GM19035 (cell line): Measurements from ENCODE around the gene DENND1A.
"Not testable (repeated sequence)": the region's sequence is repeated elsewhere in the genome, so short reads cannot be mapped to it uniquely, and the experiment has no call there.

Experiments used
- ATAC-seq: cut with Tn5 transposase; IDR thresholded peaks from one replicate; pipeline ENCODE4 v1.9.1; 2021; ENCODE audit not compliant: unreplicated experiment

DENND1A gene

GRCh38 chr9:123402981-123403509 is 526.9 kb downstream of the DENND1A start:
- ATAC-seq: no peak

- no peak for ATAC-seq
Measured at GRCh38 chr9:123401879-123402513, 527.9 kb downstream of the DENND1A start.

DNA sequence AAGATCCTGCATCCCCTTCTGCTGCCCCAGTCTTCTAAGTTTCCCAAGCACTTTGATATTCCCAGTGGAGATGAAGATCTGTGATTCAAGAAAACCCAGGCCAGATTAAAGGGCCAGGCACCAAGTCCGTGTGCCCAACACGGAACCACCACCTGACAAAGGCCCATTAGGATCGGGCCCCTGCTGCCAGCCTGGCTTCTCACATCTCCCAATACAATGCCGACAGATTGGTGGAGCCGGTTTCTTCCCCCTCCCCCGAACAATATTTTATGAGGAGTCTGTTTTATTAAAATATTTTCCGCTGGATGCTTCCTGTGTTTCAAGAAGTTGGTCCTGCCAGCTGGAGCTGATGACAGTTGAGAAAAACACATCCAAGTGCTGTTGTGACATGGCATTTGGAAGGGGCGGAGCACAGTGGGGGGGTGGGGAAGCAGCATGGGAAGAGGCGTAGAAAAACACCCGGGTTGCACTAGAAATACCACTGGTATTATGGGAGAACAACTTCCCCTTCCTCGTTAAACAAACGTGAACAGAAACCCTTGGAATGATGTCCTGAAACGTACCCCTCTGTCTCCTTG is 528.9 kb downstream of the DENND1A start:
- no peak for ATAC-seq

DNA sequence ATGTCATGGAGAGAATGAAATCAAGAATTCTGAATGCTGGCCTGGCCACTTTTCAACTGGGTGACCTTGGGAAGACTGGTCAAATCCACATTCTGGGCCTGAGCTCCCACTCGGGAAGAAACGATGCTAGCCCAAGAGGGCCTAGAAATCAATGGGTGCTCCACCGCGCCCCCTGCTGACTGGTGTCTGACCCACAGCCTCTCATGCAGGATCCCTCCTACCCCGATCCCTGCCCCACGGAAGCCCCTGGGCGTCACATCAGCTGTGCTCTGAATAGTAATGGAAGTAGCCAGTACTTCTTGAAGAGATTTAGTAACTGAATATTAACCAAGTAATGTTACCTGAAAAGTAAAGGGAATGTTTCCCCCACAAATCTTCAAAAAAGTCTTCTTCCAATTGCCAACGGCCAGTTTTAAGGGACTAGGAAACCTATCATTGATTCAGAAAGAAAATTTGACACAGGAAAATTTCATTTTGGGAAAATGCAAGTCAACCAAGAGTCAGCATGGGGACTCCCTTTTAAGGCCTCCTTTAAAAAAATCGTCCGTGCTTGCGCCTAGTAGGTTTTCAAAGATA is 530.0 kb downstream of the DENND1A start:
- ATAC-seq: no peak

DNA sequence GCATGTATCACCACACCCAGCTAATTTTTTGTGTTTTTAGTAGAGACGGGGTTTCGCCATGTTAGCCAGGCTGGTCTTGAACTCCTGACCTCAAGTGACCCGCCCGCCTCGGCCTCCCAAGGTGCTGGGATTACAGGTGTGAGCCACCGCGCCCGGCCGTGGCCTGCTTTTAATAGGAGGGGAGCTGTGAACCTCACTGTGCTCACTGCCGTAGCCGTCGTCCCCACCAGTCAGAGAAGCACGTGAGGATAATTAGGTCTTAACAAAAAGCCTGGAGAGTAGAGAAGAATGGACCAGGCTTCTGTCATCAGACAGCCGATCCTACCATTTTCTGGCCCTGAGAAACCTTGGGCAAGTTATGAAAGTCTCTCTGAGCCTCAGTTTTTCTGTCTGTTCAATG is 531.0 kb downstream of the DENND1A start:
- not testable (repeated sequence) for ATAC-seq

- no peak for ATAC-seq
Measured at GRCh38 chr9:123397975-123398374, 532.0 kb downstream of the DENND1A start.

DNA sequence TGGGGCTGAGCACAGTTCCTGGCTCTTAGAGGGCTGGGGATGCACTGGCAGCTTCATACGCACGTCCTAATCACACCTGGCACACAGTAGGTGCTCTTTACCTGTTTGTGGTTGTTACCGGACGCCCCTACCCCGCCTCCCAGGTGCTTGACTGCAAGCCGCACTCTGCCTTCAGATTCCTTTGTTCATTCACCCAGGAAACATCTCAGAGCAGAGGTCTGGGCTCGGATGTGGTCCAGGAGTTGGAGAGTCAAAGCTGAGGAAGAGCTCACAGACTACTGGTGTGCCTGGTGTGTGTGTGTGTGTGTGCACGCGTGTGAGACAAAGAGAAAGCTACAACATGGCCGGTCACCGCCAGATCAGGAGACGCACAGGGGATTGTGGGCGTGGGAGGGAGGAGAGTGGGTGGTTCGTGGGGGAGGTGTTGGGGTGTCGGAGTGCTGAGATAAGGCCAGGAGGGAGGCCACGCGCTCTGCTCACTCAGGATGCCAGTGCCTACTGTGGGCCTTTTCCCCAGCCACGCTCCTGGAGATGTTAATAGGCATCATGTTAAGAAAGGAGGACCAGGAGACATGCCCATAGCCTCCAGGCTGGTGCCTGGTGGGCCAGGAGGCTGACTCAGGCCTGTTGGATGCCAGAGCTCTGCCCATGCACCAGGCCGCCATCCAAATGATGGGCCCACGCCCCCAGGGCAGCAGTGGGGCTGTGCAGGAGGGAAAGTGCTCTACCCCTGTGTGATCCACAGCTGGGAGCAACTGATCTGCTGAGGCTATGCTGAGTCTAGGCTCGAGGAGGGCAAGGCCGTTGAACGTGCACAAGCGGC is 534.0 kb downstream of the DENND1A start:
- ATAC-seq: no peak

- no peak for ATAC-seq
Measured at GRCh38 chr9:123395276-123395688, 534.6 kb downstream of the DENND1A start.

DNA sequence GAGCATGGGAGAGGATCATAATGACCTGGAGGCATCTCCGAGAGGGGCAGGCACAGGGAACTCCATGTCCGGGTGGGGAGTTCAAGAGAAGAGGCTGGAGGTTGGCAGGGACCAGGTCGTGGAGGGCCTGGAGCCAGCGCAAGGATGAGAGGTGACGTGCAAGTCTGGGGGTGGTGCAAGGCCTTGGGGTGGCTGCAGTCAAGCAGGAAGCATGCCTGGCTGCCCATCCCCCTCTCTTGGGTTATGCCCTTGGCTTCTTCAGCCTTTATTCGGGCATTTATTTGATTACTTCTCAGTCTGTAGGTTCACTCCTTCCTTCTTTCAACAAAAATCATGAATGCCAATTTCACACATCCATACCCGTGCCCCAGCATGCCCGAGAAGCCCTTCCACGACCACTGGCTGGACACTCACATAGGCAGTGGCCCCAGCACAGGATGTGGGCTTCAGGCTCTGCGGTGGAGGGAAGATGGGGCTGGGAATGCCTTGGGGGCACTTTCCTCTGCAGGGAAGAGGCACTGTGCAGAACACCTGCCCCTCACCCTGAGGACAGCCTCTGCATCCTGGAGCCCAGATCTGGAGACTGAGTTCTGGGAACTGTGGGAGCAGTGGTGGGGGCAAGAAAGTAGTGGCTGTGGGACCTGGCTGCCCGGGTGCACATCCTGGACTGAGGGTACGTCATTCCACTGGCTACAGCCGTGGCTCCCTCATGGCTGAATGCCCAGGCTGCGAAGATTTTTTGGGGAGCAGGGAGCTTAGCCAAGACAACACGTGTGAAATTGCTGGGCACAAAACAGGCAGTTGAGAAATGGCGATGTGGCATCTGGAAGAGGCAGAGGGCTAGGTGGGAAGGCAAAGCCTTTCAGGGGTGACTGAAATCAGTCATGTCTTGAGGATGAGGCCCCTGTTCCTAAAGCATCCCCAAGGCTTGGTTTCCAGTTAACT is 535.4 kb downstream of the DENND1A start:
- ATAC-seq: no peak

- no peak for ATAC-seq
Measured at GRCh38 chr9:123392802-123393201, 537.1 kb downstream of the DENND1A start.

- no peak for ATAC-seq
Measured at GRCh38 chr9:123391946-123392345, 538.0 kb downstream of the DENND1A start.

GRCh38 chr9:123391233-123391632 is 538.7 kb downstream of the DENND1A start:
- no peak for ATAC-seq

DNA sequence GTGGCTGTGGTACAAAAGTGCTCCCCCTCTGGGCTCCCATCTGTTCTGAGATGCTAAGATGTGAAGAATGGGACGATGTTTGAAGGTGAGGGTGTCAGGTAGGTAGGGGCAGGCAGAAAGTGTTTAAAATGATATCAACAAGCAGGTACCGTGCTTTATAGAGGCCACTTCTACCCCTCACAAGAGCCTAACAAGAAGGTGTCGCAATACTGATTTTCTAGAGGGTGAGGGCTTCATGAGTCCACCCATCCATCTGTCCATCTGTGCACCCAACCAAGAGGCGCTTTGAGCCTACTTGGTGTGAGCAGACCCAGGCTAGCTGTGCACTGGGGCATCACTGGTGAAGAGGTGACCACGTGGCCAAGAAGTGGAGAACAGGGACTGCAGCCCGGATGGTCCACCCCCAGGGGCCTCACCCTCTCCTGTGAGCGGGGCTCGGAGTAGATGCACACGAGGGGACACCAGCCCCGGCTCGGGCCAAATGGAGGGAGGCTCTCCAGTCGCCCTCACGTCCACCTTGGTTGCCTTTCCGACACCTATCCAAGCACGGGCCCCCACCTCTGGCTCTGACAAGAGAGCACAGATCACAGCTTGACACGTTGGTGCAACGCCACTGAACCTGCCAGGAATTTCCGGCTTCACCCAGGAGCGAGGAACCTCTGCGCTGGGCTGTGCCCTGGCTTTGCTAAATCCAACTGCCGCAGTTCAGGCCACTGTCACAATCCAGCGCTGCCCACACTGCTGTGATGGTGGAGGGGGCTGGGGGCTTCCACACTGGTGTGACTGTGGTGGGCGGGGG is 539.4 kb downstream of the DENND1A start:
- no peak for ATAC-seq

- ATAC-seq: no peak
Measured at GRCh38 chr9:123389698-123390097, 540.2 kb downstream of the DENND1A start.

- ATAC-seq: no peak
Measured at GRCh38 chr9:123389070-123389469, 540.9 kb downstream of the DENND1A start.

DNA sequence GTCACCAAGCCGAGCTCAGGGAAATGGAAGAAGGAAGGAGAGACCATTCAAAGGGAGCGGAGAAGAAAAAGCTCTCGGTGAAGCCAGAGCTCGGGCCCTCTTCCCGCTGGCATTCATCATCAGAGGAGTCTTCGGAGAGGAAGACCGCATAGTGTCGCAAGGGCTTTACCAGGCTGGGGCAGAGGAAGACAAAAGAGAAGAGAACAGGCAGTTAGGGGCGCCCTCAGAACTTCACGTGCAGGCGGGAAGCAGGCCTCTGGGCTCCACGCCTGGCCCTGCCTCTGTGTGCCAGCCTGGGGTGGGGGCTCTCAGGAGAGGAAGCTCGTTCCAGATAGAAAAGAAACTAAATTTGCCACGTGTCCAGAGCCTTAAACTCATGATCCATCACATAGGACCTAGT is 542.2 kb downstream of the DENND1A start:
- ATAC-seq: no peak

GRCh38 chr9:123383512-123384170 is 546.3 kb downstream of the DENND1A start:
- no peak for ATAC-seq

DNA sequence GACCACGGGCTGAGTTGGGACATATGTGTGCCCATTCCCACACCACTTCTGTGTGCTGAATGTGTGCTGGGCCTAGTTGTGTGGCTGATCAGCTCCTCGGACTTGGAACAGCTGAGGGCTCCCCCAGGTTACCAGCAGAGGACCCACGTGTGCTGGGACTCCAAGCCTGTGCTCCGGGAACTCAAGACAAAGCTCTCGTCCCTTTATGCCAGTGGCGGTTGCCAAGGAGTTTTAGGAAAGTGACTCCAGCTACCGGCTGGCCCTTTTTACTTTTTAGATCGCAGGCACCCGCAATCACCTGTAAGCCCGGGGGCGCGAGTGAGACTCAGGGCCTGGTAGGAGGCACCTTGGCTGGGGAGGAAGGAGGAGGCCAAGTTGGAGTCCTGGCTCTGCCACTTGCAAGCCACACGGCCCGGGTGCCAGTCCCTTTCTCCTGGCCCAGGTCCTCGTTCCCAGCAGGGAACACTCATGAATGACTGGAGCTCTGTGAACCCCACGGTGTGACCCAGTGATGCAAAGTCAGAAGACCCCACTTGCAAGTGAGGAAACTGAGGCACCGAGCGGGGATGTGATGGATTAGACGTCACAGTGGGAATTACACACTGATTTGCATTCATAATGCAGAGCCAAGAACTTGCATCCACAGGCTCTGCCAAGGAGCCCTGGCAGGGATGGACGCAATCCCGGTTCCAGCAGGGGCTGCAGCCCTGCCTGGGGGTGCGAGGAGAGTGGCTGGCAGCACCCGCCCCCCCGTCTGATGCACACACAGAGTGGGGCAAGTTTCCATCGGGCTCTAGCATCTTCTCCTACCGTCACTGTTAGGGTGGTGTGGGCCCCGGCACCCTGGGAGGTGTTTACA is 547.0 kb downstream of the DENND1A start:
- no peak for ATAC-seq
